OCI-LY3 (cell line): ENCODE measurements around the gene PDLIM1.

Experiments used
- H2AFZ ChIP-seq: fragments of 200-600, 300-600 bp; shearing (Covaris generic); 2 replicates; pipeline ENCODE4 v1.6.0; 2014; ENCODE audit warnings: antibody characterized with exemption, low read depth, low read length
- H3K27ac ChIP-seq: fragments of 200-600, 300-600 bp; sonication (generic); 2 replicates; pipeline ENCODE4 v1.5.1; 2014; ENCODE audit warnings: mild to moderate bottlenecking, low read length, moderate library complexity, mixed read lengths
- H3K27me3 ChIP-seq: fragments of 200-600, 300-600 bp; sonication (generic); 2 replicates; pipeline ENCODE4 v1.6.1; 2014; ENCODE audit warnings: low read depth, low read length, mixed read lengths
- H3K36me3 ChIP-seq: fragments of 200-600, 300-600 bp; sonication (generic); replicated peaks from 2 replicates; pipeline ENCODE3; 2014; ENCODE audit warnings: low read depth, low read length, mixed read lengths
- H3K4me1 ChIP-seq: fragments of 300-600, 200-600 bp; sonication (generic); 2 replicates; pipeline ENCODE4 v1.6.1; 2014; ENCODE audit warnings: low read length, mixed read lengths
- H3K4me2 ChIP-seq: fragments of 200-600, 300-600 bp; sonication (generic); 2 replicates; pipeline ENCODE4 v1.6.1; 2014; ENCODE audit warnings: low read length, mixed read lengths
- H3K4me3 ChIP-seq: fragments of 300-600, 200-600 bp; sonication (generic); 2 replicates; pipeline ENCODE4 v1.5.1; 2014; ENCODE audit warnings: antibody characterized with exemption, mild to moderate bottlenecking, low read length, moderate library complexity
- H3K79me2 ChIP-seq: fragments of 300-600, 200-600 bp; shearing (Covaris generic); 2 replicates; pipeline ENCODE4 v1.6.1; 2014; ENCODE audit warnings: mild to moderate bottlenecking, low read length, mixed read lengths
- H3K9ac ChIP-seq: fragments of 300-600, 200-600 bp; shearing (Covaris generic); 2 replicates; pipeline ENCODE4 v1.6.0; 2014; ENCODE audit warnings: mild to moderate bottlenecking, low read length, moderate library complexity
- H3K9me3 ChIP-seq: fragments of 200-600, 300-600 bp; shearing (Covaris generic); 2 replicates; pipeline ENCODE4 v1.6.1; 2014; ENCODE audit warnings: low read length, mixed read lengths; ENCODE audit not compliant: insufficient read depth
- H4K20me1 ChIP-seq: fragments of 200-600, 300-600 bp; sonication (generic); 2 replicates; pipeline ENCODE4 v1.6.1; 2016; ENCODE audit warnings: low read length, mixed read lengths; ENCODE audit not compliant: insufficient read depth
- EZH2phosphoT487 ChIP-seq: fragments of 200-600 bp; shearing (Covaris generic); IDR thresholded peaks from 2 replicates; pipeline ENCODE4 v1.6.1; 2018; ENCODE audit warnings: antibody characterized with exemption, mixed run types, low read depth
- TF ChIP-seq, protein P1 (sequence below): fragments of 200-600, 300-600 bp; sonication (generic); IDR thresholded peaks from 2 replicates; pipeline ENCODE4 v1.5.1; 2014; ENCODE audit warnings: antibody characterized with exemption, low read length, low read depth

The PDLIM1 gene

DNA sequence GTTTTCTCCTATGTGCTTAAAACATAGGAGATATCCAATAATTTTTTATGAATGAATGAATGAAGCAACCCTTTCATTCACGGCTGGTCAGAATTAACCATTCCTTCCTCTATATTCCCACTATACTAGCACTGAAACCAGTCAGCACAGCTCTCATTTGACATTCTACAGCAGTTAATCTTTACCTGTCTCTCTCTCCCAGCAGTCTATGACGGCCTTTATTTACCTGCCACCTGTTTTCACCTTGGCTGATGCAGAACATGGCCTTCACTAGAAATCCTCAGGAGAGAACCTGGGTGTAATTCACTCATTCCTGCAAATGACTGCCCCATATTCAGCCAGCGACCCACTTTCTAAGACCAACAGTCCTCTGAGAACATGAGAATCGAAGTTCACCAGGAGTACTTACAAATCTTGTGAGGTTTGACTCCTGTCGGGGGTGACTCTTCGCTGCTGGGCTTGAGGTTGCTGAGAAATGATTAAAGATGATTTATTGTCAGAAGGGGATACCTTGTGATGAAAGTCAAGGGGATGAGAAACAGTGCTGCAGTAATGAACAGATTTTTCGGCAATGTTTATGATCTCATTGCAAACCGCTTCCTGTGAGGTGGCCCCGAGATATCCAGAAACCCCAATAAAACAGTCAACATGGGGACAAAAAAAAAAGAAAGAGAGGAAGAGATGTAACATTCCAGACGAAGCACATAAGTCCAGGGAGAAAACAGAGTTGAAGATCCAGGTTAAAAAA lies 30.9 kb upstream of the PDLIM1 start:
- Histone ChIP-seq H3K36me3 (no peaks in the 10 kb centered on the region), H3K4me2 (no peak overlapping the region), H3K27me3 (peaks cover 5% of the 10 kb centered on the region; the same call in 1 of the 2 replicates), H3K9me3 (no peaks in the 10 kb centered on the region), H3K4me3 (no peak overlapping the region), H3K79me2 (no peaks in the 10 kb centered on the region), H3K9ac (no peak overlapping the region), H4K20me1 (no peaks in the 10 kb centered on the region), H3K4me1 (no peaks in the 10 kb centered on the region), H2AFZ (no peak overlapping the region), H3K27ac (no peak overlapping the region)
- TF ChIP-seq EZH2phosphoT487, result no peak
- TF ChIP-seq, protein P1, sequence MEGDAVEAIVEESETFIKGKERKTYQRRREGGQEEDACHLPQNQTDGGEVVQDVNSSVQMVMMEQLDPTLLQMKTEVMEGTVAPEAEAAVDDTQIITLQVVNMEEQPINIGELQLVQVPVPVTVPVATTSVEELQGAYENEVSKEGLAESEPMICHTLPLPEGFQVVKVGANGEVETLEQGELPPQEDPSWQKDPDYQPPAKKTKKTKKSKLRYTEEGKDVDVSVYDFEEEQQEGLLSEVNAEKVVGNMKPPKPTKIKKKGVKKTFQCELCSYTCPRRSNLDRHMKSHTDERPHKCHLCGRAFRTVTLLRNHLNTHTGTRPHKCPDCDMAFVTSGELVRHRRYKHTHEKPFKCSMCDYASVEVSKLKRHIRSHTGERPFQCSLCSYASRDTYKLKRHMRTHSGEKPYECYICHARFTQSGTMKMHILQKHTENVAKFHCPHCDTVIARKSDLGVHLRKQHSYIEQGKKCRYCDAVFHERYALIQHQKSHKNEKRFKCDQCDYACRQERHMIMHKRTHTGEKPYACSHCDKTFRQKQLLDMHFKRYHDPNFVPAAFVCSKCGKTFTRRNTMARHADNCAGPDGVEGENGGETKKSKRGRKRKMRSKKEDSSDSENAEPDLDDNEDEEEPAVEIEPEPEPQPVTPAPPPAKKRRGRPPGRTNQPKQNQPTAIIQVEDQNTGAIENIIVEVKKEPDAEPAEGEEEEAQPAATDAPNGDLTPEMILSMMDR, result no peak

DNA sequence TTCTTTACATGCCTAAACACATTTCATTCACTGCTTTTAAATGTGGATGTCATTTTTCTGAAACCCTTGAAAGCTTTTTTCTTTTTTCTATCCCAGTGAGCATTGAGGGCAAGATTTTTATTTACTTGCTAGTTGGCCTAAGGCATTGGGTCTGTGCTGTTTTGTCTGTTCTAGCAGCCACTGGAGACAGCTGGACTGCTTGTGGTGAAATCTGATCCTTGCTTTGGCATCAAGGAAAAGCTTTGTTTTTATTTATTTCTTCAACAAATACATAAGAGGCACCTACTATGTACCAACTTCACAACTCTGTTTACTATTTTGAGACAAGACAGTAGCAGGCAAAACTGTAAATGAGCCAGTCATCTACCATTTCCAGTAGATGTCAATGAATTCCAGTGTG lies 28.4 kb upstream of the PDLIM1 start:
- Histone ChIP-seq H2AFZ (no peak overlapping the region), H3K36me3 (no peaks in the 10 kb centered on the region), H3K4me1 (no peaks in the 10 kb centered on the region), H3K27ac (no peak overlapping the region), H4K20me1 (no peaks in the 10 kb centered on the region), H3K9ac (no peak overlapping the region), H3K79me2 (no peaks in the 10 kb centered on the region), H3K4me2 (no peak overlapping the region), H3K4me3 (no peak overlapping the region), H3K9me3 (no peaks in the 10 kb centered on the region), H3K27me3 (peaks cover 7% of the 10 kb centered on the region; the same call in 1 of the 2 replicates)
- TF ChIP-seq, protein P1, result no peak
- TF ChIP-seq EZH2phosphoT487, result no peak

DNA sequence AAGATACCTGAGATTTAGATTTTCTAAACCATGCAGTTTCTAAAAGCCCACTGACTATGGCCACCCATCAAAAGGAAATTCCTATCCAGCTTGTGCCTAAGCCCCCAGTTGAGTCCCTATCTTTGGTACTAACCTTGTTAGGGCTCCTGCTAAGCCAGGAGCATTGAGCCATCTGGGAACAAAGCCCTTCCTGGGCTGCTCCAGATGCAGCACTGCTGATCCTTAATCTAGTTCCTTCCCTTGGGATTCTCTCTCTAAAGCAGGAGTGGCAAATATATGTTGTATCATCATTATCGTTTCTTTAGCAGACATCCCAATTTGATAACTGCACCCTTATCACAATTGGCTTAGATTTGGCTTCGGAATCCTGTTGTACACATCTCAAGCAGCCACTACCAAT lies 24.7 kb upstream of the PDLIM1 start:
- Histone ChIP-seq H3K27me3 (peaks cover 16% of the 10 kb centered on the region; the same call in 1 of the 2 replicates), H4K20me1 (no peaks in the 10 kb centered on the region), H3K9me3 (no peaks in the 10 kb centered on the region), H3K27ac (no peak overlapping the region), H3K4me3 (no peak overlapping the region), H3K4me2 (no peak overlapping the region), H3K4me1 (peaks cover under 1% of the 10 kb centered on the region; the same call in 1 of the 2 replicates), H3K9ac (no peak overlapping the region), H3K79me2 (no peaks in the 10 kb centered on the region), H3K36me3 (no peaks in the 10 kb centered on the region), H2AFZ (no peak overlapping the region)
- TF ChIP-seq, protein P1, result no peak
- no peak for TF ChIP-seq EZH2phosphoT487

DNA sequence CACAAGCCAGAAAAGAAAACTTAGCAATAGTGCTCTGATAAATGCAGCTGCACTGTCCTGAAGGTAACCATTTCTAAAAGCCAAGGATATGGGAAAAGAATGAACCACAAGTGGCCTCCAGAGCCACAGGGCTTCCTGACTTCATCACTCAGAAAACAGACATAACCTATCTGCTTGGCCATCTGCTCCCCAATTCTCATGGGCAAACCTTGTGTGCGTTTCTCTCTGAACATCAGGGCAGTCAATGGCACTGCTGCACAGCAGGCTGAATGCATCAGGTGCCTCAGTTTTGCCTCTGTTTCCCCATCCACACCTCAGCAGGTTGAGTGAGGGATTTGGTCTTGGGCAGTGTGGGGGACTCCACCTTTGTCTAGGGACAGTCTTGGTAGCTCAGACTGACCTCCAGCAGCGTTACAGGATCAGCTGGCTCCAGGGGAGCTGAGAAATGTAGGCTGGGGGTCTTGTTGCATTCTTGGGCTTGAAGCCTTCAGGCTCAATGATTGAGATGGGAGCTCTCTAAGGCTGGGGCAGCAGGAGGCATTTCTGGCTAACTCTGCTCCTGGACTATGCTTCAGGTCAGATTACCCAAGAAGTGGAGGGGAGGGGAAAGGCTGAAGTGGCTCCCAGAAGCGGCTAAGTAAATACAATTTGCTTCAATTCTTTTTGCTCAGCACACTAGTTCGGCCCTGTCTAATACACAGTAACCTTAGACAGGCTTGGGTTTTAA lies 23.6 kb upstream of the PDLIM1 start:
- H3K27ac ChIP-seq, result no peak overlapping the region
- H4K20me1 ChIP-seq, result no peaks in the 10 kb centered on the region
- H3K36me3 ChIP-seq, result no peaks in the 10 kb centered on the region
- H3K4me1 ChIP-seq, result peaks cover 8% of the 10 kb centered on the region; the same call in 1 of the 2 replicates
- no peak overlapping the region for H2AFZ ChIP-seq
- H3K9ac ChIP-seq, result no peak overlapping the region
- no peak overlapping the region for H3K4me2 ChIP-seq
- H3K79me2 ChIP-seq, result no peaks in the 10 kb centered on the region
- peaks cover 16% of the 10 kb centered on the region; the same call in 1 of the 2 replicates for H3K27me3 ChIP-seq
- no peak overlapping the region for H3K4me3 ChIP-seq
- TF ChIP-seq EZH2phosphoT487, result no peak
- TF ChIP-seq, protein P1, result no peak
- no peaks in the 10 kb centered on the region for H3K9me3 ChIP-seq
